GM15510 (cell line): ENCODE measurements around the gene TRAF3IP1.

Experiments
- POLR2A ChIP-seq: IDR thresholded peaks from 3 replicates; pipeline ENCODE4 v1.6.1; 2011; ENCODE audit warnings: borderline replicate concordance; ENCODE audit not compliant: insufficient read length; ENCODE audit errors: extremely low read depth

TRAF3IP1 gene

DNA sequence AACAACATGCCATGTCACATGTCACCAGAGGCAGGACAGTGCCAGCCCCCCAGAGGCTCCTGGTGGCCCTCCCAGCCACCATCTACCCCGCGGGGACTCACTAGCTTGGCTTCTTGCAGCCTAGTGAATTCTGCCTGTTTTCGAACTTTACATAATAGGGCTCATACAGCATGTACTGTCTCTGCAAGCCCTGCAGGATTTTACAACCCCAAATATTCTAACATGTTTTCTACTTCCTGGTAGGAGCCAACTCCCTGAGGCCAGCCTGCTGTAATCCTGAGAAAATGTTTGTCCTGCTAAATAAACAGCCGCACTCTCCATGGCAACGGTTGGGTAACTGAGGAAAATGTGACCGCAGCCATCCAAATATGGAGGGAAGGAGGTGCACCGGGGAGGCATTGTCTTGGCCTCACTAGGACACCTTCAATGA lies 34.6 kb upstream of the TRAF3IP1 start:
- no peak for TF ChIP-seq POLR2A

DNA sequence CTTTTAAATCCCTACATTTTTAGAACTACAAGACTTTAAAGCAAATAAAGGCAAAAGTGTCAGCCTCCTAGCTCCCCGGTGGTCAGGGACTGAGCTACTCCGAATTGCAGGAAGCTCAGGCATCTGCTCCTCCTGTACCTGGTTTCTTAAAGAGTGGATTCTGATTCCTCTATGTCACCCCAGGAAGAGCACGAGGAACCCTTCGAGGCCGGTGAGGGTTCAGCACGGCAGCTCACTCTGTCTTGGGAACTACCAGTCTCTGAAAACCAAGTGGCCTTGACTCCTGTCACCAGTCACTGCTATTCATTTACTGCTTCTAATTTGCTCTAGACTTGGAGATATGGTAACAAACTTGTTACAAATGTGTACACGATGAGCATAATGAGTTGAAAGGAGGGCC lies 34.2 kb upstream of the TRAF3IP1 start:
- no peak for TF ChIP-seq POLR2A

DNA sequence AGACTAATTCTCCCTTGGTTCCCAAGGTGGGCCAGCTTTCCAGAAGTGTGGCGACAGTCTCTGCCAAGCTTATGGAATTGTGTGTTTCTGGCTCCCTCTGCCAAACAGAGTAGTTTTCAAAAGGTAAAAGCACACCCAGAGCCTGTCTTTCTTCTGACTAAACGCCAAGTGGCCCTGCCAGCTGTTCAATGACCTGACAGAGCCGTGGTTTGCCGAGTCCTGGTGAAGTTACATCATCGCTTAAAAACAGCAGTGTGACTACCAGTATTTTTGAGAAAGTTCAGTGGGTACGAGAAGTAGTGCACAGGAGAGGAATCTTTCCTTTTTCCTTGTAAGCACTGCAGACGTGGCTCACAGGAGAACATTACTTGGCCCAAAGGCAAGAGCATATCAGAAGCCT lies 33.8 kb upstream of the TRAF3IP1 start:
- no peak for TF ChIP-seq POLR2A

DNA sequence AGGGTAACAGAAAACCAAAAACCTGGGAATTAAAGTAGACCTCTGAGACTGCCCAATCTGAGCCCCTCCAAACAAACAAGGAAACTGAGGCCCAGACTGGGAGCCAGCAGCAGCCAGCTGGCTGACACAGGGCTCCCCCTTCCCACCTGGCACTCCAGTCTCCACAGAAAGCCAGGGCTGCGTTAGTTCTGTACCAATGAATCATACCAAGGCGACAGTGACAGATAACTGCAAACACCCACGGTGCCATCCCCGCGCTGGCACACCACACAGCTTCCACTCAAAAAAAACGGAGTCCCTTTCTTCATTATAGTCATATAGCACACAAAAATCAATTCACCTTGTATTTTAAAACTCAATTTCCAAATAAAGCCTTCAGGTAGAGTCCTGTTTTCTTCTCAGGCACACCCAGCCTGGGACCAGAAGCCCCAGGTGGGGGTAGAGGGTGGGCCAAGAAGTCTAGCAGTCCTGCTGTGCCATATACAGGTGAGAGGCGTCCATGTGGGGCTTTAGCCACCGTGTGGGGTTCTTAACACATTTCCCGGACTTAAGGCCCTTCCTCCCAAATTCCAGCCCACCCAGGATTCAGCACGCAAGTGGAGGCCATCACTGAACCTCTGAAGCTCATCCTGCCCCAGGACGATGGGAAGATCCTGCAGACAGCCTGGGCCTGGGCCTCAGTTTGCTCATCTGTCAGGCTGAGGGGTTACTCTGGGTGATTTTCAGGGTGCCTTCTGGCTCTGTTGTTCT lies 33.2 kb upstream of the TRAF3IP1 start:
- no peak for TF ChIP-seq POLR2A

DNA sequence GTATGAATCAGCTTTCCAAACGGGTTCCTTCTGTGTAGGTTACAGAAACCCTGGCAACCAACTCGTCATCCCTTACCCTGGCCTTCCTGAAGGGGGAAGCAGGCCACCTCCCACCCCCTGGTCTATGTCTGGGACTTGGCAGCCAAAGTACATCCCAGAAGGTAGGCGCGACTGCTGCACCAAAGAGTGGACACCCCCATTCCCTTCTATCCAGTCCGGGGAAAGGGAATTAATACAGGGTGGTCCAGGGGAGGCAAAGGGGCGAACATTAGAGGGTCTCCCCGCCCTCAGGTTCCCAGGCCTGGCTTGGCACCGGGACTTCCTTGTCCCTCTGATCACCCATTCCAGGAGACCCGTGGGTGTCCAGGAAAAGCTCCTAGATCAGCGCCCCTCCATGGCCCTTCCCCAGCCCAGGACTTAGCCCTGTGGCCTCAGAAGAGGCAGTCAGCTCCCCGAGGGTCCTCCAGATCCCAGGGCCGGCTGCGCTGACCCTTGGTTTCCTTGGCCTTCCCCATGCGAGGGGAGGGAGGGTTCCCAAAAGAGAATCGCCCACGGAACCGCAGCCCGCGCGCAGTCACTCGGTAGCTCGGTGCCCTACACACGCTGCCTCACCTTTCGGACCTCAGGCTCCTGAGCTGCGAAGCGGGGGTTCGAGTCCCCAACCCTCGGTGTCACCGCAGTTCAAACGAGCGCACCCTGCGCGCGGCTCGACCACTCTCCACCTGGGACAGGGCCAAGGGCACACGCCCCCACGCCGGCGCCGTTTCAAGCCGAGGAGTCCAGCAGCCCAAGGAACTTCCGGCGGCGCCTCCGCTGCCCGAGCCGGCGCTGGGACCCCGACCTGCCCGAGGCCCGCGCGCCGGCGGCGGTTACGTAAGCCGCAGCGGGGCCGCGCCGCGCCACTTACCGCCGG lies 32.3 kb upstream of the TRAF3IP1 start, which contains the start of gene PER2:
PER2 (minus strand) TSS at position 874 of the 913 bp plus-strand sequence. CDS start 10,674 bp downstream, outside the sequence.
- TF ChIP-seq POLR2A = no peak

DNA sequence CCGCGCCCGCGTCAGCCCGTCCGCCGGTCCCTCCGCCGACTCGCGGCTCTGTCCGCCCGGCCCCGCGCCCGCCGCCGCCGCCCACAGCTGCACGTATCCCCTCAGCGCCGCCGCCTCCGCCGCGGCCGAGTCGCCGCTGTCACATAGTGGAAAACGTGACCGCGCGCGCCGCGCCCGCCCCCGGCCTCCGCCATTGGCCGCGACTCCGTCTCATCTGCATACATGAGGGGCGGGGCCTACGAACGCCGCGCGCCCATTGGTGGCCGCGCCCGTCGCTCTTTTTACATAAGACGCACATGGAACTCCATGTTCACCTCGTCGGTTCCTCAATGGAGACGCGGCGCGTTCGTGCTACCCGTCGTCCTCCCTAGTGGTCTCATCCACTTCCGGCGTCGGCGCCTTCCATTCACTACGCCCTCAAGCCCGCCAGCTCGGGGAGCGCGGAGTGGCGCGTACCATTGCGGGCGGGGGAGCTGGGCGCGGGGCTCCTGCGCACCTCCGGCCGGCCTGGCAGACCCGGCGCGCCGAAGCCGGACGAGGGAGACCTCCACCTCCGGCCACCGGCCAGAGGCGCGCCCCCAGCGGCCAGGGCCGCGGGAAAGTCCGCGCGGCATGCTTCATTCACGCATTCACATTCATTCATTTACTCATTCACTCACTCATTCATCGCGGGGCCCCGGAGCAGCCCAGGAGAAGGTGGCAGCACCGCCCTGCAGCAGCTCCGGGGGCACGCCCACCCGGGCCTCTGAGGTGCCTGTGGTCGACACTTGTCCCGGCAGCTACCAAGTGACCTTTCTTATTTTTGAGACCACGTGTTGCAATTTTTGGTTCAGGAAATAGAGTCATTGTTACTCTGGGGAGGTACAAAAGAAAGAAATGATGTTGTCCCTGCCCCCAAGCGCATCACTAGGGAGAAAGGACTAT lies 31.4 kb upstream of the TRAF3IP1 start:
- peak; percentile 69 for TF ChIP-seq POLR2A

DNA sequence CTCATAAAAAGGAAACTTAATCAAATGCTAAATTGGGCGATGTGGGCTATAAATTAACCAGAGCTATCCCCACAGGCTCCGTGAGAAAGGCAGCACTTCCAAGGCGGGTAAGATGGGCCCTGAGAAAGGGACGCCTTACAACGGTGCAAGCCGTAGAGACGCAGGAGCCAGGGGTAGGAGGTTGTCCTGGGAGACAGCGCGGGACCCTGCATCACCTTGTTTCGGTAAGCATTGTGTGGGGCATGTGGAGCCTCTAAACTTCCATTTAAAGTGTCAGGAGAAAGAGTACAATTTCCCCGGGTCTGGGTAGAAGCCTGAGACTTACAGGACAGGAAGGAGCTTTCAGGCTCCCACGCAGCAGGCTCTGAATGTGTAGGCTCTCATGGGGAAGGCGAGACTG lies 30.7 kb upstream of the TRAF3IP1 start:
- TF ChIP-seq POLR2A = no peak

DNA sequence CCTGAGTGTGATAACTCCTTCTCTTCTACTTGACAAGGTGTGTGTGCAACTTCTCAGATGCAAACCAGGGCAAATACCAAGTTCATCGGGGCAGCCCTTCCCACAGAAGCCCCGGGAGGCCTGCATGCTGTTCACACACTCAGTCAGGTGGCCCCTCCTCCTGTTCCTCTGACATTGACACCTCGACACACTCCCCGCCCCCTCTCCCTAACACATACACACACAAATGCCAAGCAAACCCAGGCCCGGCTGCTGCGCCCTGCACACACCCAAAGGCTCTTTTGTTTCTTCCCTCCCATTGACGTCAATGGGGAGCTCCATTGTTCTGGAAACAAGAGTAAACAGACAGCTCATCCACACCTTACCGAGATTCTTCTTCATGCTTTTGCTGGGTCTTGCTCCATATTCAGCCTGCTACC lies 30.2 kb upstream of the TRAF3IP1 start:
- no peak for TF ChIP-seq POLR2A

DNA sequence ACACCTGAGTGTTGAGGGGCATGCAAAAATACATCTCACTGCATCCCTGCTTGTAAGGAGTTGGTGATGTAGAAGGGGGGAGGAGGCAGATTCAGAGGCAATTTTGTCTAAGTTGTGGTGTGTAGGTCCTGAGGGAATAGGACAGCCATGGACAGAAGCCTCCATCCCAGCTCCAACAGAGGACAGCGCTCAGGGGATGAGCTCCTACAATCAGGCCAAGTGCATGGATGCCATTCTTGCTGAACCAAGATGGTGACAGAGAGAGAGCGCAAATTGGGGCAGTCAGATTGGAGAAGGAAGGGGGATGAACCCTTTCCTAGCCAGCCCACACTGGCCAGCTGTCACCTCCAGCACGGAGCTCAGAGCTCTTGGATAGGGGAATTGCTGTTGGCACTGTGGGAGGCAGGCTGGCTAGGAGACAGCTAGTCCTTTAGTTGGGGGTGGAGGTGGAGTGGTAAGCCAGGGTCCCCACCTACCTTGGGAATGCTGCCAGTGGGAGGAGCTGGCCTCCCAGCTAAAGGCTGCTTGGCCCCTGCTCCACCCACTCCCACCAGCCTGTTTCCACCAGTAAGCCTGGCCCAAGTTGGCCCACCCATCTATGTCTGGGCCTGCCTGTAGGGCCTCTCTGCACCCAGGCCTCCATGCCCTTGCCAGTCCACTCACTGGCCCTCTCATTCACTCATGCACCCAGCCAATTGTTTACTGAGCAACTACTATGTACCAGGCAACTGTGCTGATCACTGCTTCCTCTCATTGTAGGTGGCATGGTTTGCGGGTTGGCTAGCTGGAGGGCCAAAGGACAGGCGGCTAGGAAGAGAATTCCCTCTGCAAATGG lies 29.4 kb upstream of the TRAF3IP1 start:
- TF ChIP-seq POLR2A = no peak

DNA sequence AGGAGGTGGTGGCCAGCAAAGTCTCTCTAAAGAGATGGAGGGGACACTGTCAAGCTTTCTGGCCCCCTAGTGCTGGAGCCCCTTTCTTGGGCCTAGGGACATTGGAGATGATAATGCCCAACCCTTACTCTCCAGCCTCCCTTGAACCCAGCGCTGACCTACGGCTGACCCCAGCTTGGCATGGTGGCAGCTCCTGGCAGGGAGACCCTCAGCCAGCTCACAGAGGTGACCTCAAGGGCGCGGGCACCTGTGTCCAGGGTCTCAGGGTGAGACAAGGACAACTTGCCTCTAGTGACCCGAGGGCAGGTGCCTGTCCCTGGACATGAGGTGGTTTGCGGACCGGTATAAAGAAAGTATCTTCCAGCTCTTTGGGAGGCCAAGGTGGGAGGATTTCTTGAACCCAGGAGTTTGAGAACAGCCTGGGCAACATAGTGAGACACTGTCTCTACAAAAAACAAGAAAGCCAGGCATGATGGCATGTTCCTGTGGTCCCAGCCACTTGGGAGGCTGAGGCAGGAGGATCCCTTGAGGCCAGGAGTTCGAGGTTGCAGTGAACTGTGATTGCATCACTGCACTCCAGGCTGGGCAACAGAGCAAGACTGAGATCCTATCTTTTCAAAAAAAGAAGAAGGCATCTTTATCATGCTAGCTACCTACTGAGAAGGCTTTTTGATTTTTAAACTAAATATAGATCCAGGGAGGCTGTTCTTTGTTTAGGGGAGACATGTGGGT lies 28.6 kb upstream of the TRAF3IP1 start:
- TF ChIP-seq POLR2A = no peak

DNA sequence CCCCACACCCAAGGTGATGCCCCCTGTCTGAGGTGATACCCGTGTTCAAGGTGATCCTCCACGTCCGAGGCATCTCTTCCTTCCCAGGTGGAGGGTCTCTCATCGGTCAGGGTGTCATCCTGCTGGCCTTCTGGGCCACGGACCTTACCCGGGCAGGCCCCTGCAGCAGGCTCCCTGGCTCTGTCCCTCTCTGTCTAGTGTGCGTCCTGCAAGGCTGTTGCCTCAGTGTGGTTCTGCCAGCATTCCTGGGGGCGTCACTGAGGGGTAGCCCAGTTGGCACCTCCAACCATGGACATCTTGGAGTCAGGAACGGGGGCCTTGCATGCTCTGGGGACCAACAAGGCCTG lies 26.3 kb upstream of the TRAF3IP1 start:
- no peak for TF ChIP-seq POLR2A

DNA sequence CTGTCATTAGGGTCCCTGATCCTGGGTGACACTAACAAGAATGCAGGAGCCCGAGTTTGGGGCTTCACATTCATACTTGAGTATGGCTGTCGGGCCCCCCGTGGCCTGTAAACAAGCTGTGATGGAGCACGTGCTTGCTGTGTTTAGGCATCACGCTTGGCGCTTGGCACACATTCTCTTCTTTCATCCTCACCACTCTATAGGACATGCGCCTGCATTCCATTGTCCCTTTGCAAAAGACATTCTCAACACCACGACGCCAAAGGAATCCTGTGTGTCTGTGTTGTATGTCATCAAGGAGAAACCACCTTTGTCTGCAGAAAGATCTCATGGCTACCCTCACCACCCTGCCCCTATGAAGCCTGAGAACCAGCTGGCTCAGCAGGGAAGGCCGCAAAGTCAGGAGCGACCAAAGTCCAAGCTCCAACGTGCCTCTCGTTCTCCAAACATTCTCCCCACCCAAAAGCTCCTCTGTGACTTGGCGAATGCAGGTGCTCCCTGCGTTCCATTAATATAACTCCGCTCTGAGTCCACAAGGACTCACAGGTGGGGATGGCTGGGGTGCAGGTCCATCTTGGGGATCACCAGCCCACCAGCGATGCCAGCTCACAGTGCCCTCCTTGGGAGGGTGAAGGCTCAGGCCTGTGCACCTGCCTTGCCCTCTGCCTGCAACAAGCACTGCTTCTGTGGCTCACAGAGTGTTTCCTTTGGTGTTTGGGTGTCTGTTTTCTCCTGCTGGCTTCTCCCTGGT lies 25.8 kb upstream of the TRAF3IP1 start:
- no peak for TF ChIP-seq POLR2A
